Ishikawa (cell line): Measurements from ENCODE around the gene LHX5.

Source experiments
- CEBPB ChIP-seq: IDR thresholded peaks from 2 replicates; pipeline ENCODE4 v1.6.1; 2012
- CREB1 ChIP-seq: IDR thresholded peaks from 2 replicates; pipeline ENCODE4 v1.6.1; 2012; ENCODE audit warnings: low read depth
- EGR1 ChIP-seq: IDR thresholded peaks from 2 replicates; pipeline ENCODE4 v1.6.1; 2012
- EP300 ChIP-seq: IDR thresholded peaks from 2 replicates; pipeline ENCODE4 v1.6.1; 2012; ENCODE audit warnings: borderline replicate concordance
- FOXM1 ChIP-seq: IDR thresholded peaks from 2 replicates; pipeline ENCODE4 v1.6.1; 2012; ENCODE audit warnings: low read depth, borderline replicate concordance
- MAX ChIP-seq: IDR thresholded peaks from 2 replicates; pipeline ENCODE4 v1.6.1; 2012
- NFIC ChIP-seq: IDR thresholded peaks from 2 replicates; pipeline ENCODE4 v1.6.1; 2012
- RAD21 ChIP-seq: IDR thresholded peaks from 2 replicates; pipeline ENCODE4 v1.6.1; 2012; ENCODE audit warnings: low read depth
- REST ChIP-seq: IDR thresholded peaks from 2 replicates; pipeline ENCODE4 v1.6.1; 2012; ENCODE audit warnings: low read depth, mild to moderate bottlenecking
- TAF1 ChIP-seq: IDR thresholded peaks from 2 replicates; pipeline ENCODE4 v1.6.1; 2012; ENCODE audit warnings: low read depth, mild to moderate bottlenecking
- TCF12 ChIP-seq: IDR thresholded peaks from 2 replicates; pipeline ENCODE4 v1.6.1; 2012; ENCODE audit warnings: low read depth
- TEAD4 ChIP-seq: IDR thresholded peaks from 2 replicates; pipeline ENCODE4 v1.6.1; 2012
- USF1 ChIP-seq: IDR thresholded peaks from 2 replicates; pipeline ENCODE4 v1.6.1; 2012
- YY1 ChIP-seq: IDR thresholded peaks from 2 replicates; pipeline ENCODE4 v1.6.1; 2012; ENCODE audit warnings: low read depth
- ZBTB7A ChIP-seq: IDR thresholded peaks from 2 replicates; pipeline ENCODE4 v1.6.1; 2012; ENCODE audit warnings: low read depth

LHX5 gene

GRCh38 chr12:113438523-113439300 lies 33.0 kb downstream of the LHX5 start:
- TF ChIP-seq TCF12 (no peak), MAX (no peak), CEBPB (no peak), TEAD4 (no peak), EP300 (no peak), RAD21 (no peak), FOXM1 (no peak), TAF1 (no peak), CREB1 (no peak), ZBTB7A (no peak), NFIC (no peak), USF1 (no peak), YY1 (no peak), REST (no peak), EGR1 (no peak)

GRCh38 chr12:113437729-113438100 lies 34.0 kb downstream of the LHX5 start:
- no peak for TF ChIP-seq TAF1
- TF ChIP-seq EP300, result no peak
- TF ChIP-seq EGR1, result no peak
- no peak for TF ChIP-seq RAD21
- TF ChIP-seq ZBTB7A, result no peak

- TF ChIP-seq NFIC (no peak), TAF1 (no peak), MAX (no peak), EP300 (no peak), YY1 (no peak), EGR1 (no peak), RAD21 (no peak), TCF12 (no peak), REST (no peak), TEAD4 (no peak), USF1 (no peak), ZBTB7A (no peak), CREB1 (no peak)
Measured at GRCh38 chr12:113436993-113437728, 34.5 kb downstream of the LHX5 start.

GRCh38 chr12:113436586-113436985 lies 35.1 kb downstream of the LHX5 start:
- TF ChIP-seq TAF1 (no peak), FOXM1 (no peak), CEBPB (no peak), NFIC (no peak), EP300 (no peak), MAX (no peak), CREB1 (no peak)

- TF ChIP-seq REST (no peak), CEBPB (no peak), TAF1 (no peak), CREB1 (no peak)
Measured at GRCh38 chr12:113435367-113435766, 36.3 kb downstream of the LHX5 start.
